GM13976 (cell line): ENCODE data around the gene LSS.
"Not testable (repeated sequence)": the region's sequence is repeated elsewhere in the genome, so short reads cannot be mapped to it uniquely, and the experiment has no call there.

Experiments
- DNase-seq: peaks from one replicate; pipeline ENCODE4 v3.0.0; 2012; ENCODE audit warnings: low spot score
- in situ Hi-C: fragments of 300-500 bp; cut with MboI; formaldehyde crosslinking; loops from one replicate; pipeline ENCODE4 v1.12.0; 2022; ENCODE audit warnings: low sequenced_read_pairs, mixed read lengths, inconsistent platforms; ENCODE audit not compliant: unreplicated experiment
- TF ChIP-seq, protein P1 (sequence below): IDR thresholded peaks from 2 replicates; pipeline ENCODE4 v1.5.1; 2012; ENCODE audit warnings: borderline replicate concordance, mild to moderate bottlenecking; ENCODE audit not compliant: insufficient read depth; ENCODE audit errors: extremely low read depth, missing control alignments, control extremely low read depth

Gene LSS

DNA sequence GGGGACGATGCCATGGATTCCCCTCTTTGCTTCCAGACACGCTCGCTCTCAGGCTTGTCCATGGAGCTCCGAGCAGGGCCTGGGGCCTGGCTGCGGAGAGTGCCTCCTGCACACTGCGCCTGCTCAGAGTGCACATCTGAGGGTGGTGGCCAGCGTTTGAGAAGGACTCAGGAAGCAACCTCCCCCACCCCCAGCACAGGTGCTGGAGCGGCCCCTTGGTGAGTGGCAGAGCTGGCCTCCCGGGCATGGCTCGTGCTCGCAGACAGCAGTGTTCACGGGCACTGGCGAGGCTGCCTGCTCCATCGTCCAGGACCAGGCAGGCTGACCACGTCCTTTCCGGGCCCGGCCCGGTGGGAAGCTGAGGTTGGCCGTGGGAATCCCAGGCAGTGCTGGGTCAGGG, 47.1 kb downstream of the LSS start:
- in situ Hi-C loops: no loop called here
- TF ChIP-seq, protein P1, sequence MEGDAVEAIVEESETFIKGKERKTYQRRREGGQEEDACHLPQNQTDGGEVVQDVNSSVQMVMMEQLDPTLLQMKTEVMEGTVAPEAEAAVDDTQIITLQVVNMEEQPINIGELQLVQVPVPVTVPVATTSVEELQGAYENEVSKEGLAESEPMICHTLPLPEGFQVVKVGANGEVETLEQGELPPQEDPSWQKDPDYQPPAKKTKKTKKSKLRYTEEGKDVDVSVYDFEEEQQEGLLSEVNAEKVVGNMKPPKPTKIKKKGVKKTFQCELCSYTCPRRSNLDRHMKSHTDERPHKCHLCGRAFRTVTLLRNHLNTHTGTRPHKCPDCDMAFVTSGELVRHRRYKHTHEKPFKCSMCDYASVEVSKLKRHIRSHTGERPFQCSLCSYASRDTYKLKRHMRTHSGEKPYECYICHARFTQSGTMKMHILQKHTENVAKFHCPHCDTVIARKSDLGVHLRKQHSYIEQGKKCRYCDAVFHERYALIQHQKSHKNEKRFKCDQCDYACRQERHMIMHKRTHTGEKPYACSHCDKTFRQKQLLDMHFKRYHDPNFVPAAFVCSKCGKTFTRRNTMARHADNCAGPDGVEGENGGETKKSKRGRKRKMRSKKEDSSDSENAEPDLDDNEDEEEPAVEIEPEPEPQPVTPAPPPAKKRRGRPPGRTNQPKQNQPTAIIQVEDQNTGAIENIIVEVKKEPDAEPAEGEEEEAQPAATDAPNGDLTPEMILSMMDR: no peak
- DNase-seq: no peak

DNA sequence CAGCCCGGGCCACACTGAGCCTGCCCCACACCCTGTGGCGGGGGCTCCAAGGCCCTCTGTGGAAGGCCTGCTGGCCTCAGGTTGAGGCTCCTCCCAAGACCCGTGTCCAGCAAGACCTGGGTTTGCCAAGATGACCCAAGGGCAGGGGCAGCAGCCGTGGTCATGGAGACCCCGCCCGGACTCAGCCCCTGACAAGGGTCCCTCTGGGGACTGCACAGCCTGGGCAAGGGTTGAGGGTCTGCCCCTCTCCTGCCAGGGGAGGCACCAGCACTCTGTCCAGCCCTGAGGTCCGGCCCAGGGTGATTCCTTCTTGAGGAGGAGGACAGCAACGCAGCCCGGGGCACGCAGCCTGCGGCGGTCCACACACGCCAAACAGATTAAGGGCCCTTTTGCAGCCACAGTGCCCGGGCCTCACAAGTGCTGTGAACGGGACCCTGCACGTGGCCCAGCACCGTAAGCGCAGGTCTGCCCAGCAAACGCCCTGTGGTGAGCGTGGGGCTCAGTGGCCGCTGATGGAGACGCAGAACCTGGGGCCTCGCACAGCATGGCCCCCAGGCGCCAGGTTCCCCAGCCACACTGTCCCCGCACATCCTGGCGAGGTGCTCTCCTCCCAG, 47.7 kb downstream of the LSS start:
- in situ Hi-C loops: no loop called here
- no peak for DNase-seq
- TF ChIP-seq, protein P1: no peak

DNA sequence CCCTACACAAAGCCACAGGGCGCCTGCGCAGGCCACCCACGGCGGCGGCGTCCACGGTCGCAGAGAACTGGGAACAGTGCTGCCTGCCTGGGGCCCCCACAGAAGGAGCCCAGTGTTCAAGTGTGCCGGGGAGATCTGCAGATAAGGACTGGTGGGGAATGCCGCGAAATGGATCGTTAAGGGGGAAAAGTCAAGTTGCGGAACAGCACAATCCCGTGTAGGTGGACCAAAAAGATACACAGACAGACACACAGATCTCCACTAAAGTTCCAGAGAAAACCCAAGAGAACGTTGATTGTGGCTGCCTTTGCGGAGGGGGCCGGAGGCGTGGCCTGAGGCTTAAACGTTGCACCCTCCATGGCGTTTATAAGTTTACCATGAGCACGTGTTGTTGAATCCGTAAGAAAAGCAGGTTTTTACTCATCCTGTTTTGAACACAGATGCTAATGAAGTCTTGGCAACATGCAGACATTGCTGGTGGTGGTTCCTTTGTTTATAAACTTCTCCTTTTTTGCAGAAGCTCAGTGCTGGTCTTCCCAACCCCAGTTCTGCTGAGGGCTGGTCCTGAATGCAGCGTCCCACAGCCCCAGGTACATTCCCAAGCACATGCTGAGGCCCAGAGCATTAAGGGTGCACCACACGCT, 48.4 kb downstream of the LSS start:
- TF ChIP-seq, protein P1: no peak
- DNase-seq: no peak
- in situ Hi-C loops: no loop called here

DNA sequence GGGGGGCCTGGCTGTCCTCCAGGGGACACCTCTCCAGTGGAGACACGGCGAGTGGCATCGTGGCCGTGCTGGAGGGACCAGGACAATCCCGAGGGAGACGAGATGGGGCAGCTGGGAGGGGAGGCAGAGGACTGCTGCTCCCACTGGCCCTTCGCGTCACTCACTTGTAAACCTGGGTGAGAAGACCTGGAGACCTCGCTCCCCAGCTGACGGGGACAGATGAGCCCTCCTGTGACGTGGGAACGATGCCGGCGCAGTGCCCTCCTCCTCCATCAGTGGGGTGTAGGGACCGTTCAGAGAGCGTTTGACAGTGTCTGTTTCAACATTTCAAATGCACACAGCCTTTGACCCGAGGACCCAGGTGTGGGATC, 48.9 kb downstream of the LSS start:
- TF ChIP-seq, protein P1: no peak
- no peak for DNase-seq
- in situ Hi-C loops: no loop called here

DNA sequence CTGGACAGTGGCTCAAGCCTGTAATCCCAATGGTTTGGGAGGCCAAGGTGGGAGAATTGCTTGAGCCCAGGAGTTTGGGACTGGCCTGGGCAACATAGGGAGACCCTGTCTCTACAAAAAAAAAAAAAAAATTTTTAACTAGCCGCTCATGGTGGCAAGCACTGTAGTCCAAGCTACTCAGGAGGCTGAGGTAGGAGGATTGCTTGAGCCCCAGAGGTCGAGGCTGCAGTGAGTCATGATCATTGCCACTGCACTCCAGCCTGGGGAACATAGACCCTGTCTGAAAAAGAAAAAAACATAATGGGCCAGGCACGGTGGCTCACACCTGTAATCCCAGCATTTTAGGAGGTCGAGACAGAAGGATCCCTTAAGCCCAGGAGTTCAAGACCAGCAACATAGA, 49.6 kb downstream of the LSS start:
- no peak for DNase-seq
- in situ Hi-C loops: no loop called here
- TF ChIP-seq, protein P1: no peak

DNA sequence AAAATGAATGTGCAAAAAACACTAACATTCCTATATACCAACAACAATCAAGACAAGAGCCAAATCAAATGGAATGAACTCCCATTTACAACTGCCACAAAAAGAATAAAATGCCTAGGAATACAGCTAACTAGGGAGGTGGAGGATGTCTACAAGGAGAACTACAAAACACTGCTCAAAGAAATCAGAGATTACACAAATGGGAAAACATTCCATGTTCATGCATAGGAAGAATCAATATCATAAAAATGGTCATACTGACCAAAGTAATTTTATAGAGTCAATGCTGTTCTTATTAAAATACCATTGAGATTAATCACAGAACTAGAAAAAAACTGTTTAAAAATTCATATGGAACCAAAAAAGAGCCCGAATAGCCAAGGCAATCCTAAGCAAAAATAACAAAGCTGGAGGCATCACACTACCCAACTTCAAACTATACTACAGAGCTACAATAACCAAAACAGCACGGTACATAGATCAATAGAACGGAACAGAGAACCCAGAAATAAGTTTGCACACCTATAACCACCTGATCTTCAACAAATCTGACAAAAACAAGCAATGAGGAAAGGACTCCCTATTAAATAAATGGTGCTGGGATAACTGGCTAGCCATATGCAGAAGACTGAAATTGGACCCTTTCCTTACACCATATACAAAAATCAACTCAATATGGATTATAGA, 52.0 kb downstream of the LSS start:
- DNase-seq, in situ Hi-C loops: not testable (repeated sequence)

DNA sequence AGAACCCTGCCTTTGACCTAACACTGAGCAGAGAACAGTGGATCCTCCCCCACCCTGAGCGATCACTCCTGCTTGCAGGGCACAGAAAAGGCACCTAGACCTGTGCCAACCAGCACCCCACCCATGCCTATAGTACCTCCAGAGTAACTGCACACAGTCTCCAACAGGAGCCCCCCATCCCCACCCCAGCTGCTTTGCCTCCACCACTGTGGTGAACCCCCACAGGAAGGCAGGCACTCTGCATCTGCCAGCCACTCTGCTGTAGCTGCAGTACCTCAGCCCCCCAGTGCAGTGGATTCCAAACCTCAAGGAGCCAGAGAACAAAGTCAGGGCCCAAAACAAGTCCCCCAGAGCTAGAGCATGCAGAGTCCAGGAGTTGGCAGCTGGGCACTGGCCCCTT, 55.0 kb downstream of the LSS start:
- no peak for DNase-seq
- TF ChIP-seq, protein P1: no peak
- in situ Hi-C loops: no loop called here
